Liver (tissue), 3 donors: Measurements from ENCODE around the gene PLK4.
"Not testable (repeated sequence)": the region's sequence is repeated elsewhere in the genome, so short reads cannot be mapped to it uniquely, and the experiment has no call there.

ENCODE experiments used
- ATF3 ChIP-seq: IDR thresholded peaks from 2 replicates; pipeline ENCODE4 v1.6.1; 2016; ENCODE audit warnings: antibody characterized with exemption
- CTCF ChIP-seq: fragments of 150-350 bp; IDR thresholded peaks from 2 replicates; pipeline ENCODE4 v1.5.1; 2017; ENCODE audit warnings: improper control_type of control experiment, low read depth, low read length; ENCODE audit not compliant: missing input control
- HNF4A ChIP-seq, 2 donors: conservative IDR thresholded peaks; 2 replicates each; pipeline ENCODE4 v1.6.1; 2016; ENCODE audit warnings: antibody characterized with exemption in 2 of 2, mild to moderate bottlenecking in 2 of 2
- SP1 ChIP-seq: IDR thresholded peaks from 2 replicates; pipeline ENCODE4 v1.6.1; 2018; ENCODE audit warnings: antibody characterized with exemption, mild to moderate bottlenecking
- TF ChIP-seq, protein P1 (sequence below): IDR thresholded peaks from 2 replicates; pipeline ENCODE4 v1.6.1; 2016; ENCODE audit warnings: antibody characterized with exemption
- TF ChIP-seq, protein P2 (sequence below): IDR thresholded peaks from 2 replicates; pipeline ENCODE4 v1.6.1; 2016; ENCODE audit warnings: antibody characterized with exemption, mild to moderate bottlenecking
- donor health status: healthy.
- donor health status: healthy.

- not testable (repeated sequence) for TF ChIP-seq CTCF; ATF3; SP1; HNF4A (conservative IDR thresholded peaks at IDR 0.05)
- TF ChIP-seq, protein P1, sequence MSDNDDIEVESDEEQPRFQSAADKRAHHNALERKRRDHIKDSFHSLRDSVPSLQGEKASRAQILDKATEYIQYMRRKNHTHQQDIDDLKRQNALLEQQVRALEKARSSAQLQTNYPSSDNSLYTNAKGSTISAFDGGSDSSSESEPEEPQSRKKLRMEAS: not testable (repeated sequence)
- TF ChIP-seq, protein P2, sequence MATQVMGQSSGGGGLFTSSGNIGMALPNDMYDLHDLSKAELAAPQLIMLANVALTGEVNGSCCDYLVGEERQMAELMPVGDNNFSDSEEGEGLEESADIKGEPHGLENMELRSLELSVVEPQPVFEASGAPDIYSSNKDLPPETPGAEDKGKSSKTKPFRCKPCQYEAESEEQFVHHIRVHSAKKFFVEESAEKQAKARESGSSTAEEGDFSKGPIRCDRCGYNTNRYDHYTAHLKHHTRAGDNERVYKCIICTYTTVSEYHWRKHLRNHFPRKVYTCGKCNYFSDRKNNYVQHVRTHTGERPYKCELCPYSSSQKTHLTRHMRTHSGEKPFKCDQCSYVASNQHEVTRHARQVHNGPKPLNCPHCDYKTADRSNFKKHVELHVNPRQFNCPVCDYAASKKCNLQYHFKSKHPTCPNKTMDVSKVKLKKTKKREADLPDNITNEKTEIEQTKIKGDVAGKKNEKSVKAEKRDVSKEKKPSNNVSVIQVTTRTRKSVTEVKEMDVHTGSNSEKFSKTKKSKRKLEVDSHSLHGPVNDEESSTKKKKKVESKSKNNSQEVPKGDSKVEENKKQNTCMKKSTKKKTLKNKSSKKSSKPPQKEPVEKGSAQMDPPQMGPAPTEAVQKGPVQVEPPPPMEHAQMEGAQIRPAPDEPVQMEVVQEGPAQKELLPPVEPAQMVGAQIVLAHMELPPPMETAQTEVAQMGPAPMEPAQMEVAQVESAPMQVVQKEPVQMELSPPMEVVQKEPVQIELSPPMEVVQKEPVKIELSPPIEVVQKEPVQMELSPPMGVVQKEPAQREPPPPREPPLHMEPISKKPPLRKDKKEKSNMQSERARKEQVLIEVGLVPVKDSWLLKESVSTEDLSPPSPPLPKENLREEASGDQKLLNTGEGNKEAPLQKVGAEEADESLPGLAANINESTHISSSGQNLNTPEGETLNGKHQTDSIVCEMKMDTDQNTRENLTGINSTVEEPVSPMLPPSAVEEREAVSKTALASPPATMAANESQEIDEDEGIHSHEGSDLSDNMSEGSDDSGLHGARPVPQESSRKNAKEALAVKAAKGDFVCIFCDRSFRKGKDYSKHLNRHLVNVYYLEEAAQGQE: not testable (repeated sequence)
These were observed 19.0 kb downstream of the PLK4 start for GRCh38 chr4:127899682-127900081.
